HepG2 (cell line): Measurements from ENCODE around the gene VSX1. TPM values are rescaled to one million over a fixed set of nuclear protein-coding genes. Genes with fewer than 3 reads are reported as not detected.
A peak's percentile ranks its signal among the peaks of the same experiment; 100 is the strongest.

ENCODE experiments used
- ATAD3A ChIP-seq: sonication (generic); formaldehyde crosslinking; IDR thresholded peaks from 2 replicates; pipeline ENCODE4 v1.4.0; 2020; ENCODE audit warnings: missing genetic modification reagents
- ATF3 ChIP-seq: sonication (generic); formaldehyde crosslinking; IDR thresholded peaks from 2 replicates; pipeline ENCODE4 v1.4.0; 2020; ENCODE audit warnings: missing genetic modification reagents
- CEBPB ChIP-seq: IDR thresholded peaks from 2 replicates; pipeline ENCODE4 v1.6.1; 2011; ENCODE audit warnings: low read depth, low read length, improper control_type of control experiment, borderline replicate concordance
- EP300 ChIP-seq, 3 experiments: sonication (generic) in 1 of 3; formaldehyde crosslinking in 1 of 3; IDR thresholded peaks; 2 replicates each; pipeline versions ENCODE4 v1.5.1 to v1.6.1; 2011 to 2020; ENCODE audit warnings: low read depth in 2 of 3, low read length in 2 of 3, borderline replicate concordance in 1 of 3, improper control_type of control experiment in 1 of 3, mild to moderate bottlenecking in 1 of 3, missing genetic modification reagents in 1 of 3, moderate library complexity in 1 of 3
- FLYWCH1 ChIP-seq: sonication (generic); formaldehyde crosslinking; IDR thresholded peaks from 2 replicates; pipeline ENCODE4 v1.8.1; 2023; ENCODE audit warnings: mild to moderate bottlenecking, missing genetic modification reagents
- FOSL2 ChIP-seq: sonication (generic); formaldehyde crosslinking; IDR thresholded peaks from 2 replicates; pipeline ENCODE4 v1.4.0; 2020; ENCODE audit warnings: missing genetic modification reagents
- FOXK1 ChIP-seq: sonication (generic); formaldehyde crosslinking; IDR thresholded peaks from 2 replicates; pipeline ENCODE4 v1.4.0; 2020; ENCODE audit warnings: low read depth, missing genetic modification reagents, borderline replicate concordance
- GABPA ChIP-seq, 2 experiments: IDR thresholded peaks; 2 replicates each; pipeline ENCODE4 v1.6.1; 2011 to 2016; ENCODE audit warnings: low read depth in 2 of 2, low read length in 1 of 2, missing biosample characterization in 1 of 2, missing genetic modification characterization in 1 of 2
- HMG20A ChIP-seq: IDR thresholded peaks from 2 replicates; pipeline ENCODE4 v1.6.1; 2016; ENCODE audit warnings: borderline replicate concordance
- KAT7 ChIP-seq: IDR thresholded peaks from 2 replicates; pipeline ENCODE4 v1.6.1; 2018; ENCODE audit warnings: borderline replicate concordance, missing compliant biosample characterization
- KLF9 ChIP-seq: IDR thresholded peaks from 2 replicates; pipeline ENCODE4 v1.6.1; 2016; ENCODE audit warnings: low read depth
- MEIS1 ChIP-seq: sonication (generic); formaldehyde crosslinking; IDR thresholded peaks from 2 replicates; pipeline ENCODE4 v1.9.0; 2021; ENCODE audit warnings: mild to moderate bottlenecking, missing genetic modification reagents, moderate library complexity, borderline replicate concordance
- MIER3 ChIP-seq: IDR thresholded peaks from 2 replicates; pipeline ENCODE4 v1.6.1; 2016; ENCODE audit warnings: missing compliant biosample characterization, borderline replicate concordance
- MXD3 ChIP-seq: IDR thresholded peaks from 2 replicates; pipeline ENCODE4 v1.6.1; 2016; ENCODE audit warnings: mild to moderate bottlenecking, missing biosample characterization, missing genetic modification reagents
- NFATC3 ChIP-seq: sonication (generic); formaldehyde crosslinking; IDR thresholded peaks from 2 replicates; pipeline ENCODE4 v1.5.1; 2020; ENCODE audit warnings: mild to moderate bottlenecking, missing genetic modification reagents
- NFE2L2 ChIP-seq: fragments of 150-350 bp; IDR thresholded peaks from 2 replicates; pipeline ENCODE4 v1.6.1; 2014; ENCODE audit warnings: low read length
- NR0B2 ChIP-seq: sonication (generic); formaldehyde crosslinking; IDR thresholded peaks from 2 replicates; pipeline ENCODE4 v1.4.0; 2020; ENCODE audit warnings: mild to moderate bottlenecking, missing genetic modification reagents
- NR2F6 ChIP-seq, 2 experiments: IDR thresholded peaks; 2 replicates each; pipeline ENCODE4 v1.6.1; 2016; ENCODE audit warnings: antibody characterized with exemption in 1 of 2, mild to moderate bottlenecking in 1 of 2
- RARA ChIP-seq: IDR thresholded peaks from 2 replicates; pipeline ENCODE4 v1.6.1; 2016; ENCODE audit warnings: missing genetic modification reagents, missing compliant biosample characterization
- RBM39 ChIP-seq: fragments of 200-400 bp; formaldehyde crosslinking; IDR thresholded peaks from one replicate; pipeline ENCODE4 v1.6.1; 2018; ENCODE audit warnings: antibody characterized with exemption, mild to moderate bottlenecking, low read depth, low read length; ENCODE audit not compliant: poor library complexity, severe bottlenecking
- RNF2 ChIP-seq: fragments of 450-650 bp; conservative IDR thresholded peaks from 2 replicates; pipeline ENCODE4 v1.6.1; 2016; ENCODE audit warnings: low read depth
- YY1 ChIP-seq: IDR thresholded peaks from 2 replicates; pipeline ENCODE4 v1.6.1; 2011; ENCODE audit warnings: low read length, low read depth, moderate library complexity, mild to moderate bottlenecking; ENCODE audit not compliant: insufficient read depth, insufficient replicate concordance
- ZFAT ChIP-seq: sonication (generic); formaldehyde crosslinking; conservative IDR thresholded peaks from 2 replicates; pipeline ENCODE4 v1.8.1; 2023; ENCODE audit warnings: missing genetic modification reagents, inconsistent platforms
- ZGPAT ChIP-seq: IDR thresholded peaks from 2 replicates; pipeline ENCODE4 v1.6.1; 2016; ENCODE audit warnings: mild to moderate bottlenecking
- ZMYM4 ChIP-seq: sonication (generic); formaldehyde crosslinking; IDR thresholded peaks from 2 replicates; pipeline ENCODE4 v1.8.1; 2023; ENCODE audit warnings: mild to moderate bottlenecking, missing genetic modification reagents
- ZNF563 ChIP-seq: sonication (generic); formaldehyde crosslinking; IDR thresholded peaks from 2 replicates; pipeline ENCODE4 v1.8.0; 2022; ENCODE audit warnings: mild to moderate bottlenecking, moderate library complexity, missing genetic modification reagents
- ZSCAN25 ChIP-seq: sonication (generic); formaldehyde crosslinking; IDR thresholded peaks from 2 replicates; pipeline ENCODE4 v1.8.0; 2022; ENCODE audit warnings: mild to moderate bottlenecking, missing genetic modification reagents
- ZSCAN31 ChIP-seq: sonication (generic); formaldehyde crosslinking; IDR thresholded peaks from 2 replicates; pipeline ENCODE4 v1.5.0; 2020; ENCODE audit warnings: low read depth, mild to moderate bottlenecking, missing genetic modification reagents
- polyA plus RNA-seq, 8 experiments: library from polyadenylated mRNA; depleted of rRNA in 3 of 8; stranded (reverse) in 7 of 8; unstranded in 1 of 8; fragments of >200 nt; fragmentation: Illumina TruSeq in 4 of 8; extraction: Trizol in 4 of 8; gene quantifications; 2 replicates each; pipeline versions ENCODE4 v1.2.1 to v1.2.3, GENCODE V29; 2011 to 2016; ENCODE audit warnings: low read depth in 4 of 8, missing spikeins in 1 of 8, mixed read lengths in 1 of 8; ENCODE audit not compliant: insufficient read depth in 1 of 8
- total RNA-seq, 5 experiments: library from RNA; depleted of rRNA; stranded (reverse); fragments of >200 nt; fragmentation: Illumina TruSeq; extraction: Trizol; gene quantifications; 2 replicates each; pipeline ENCODE4 v1.2.3, GENCODE V29; 2016; ENCODE audit warnings: low read depth in 1 of 5

Gene VSX1
- total and polyA plus RNA-seq, 2 of the 13 experiments (the other 11 are each of a cell fraction or from before 2014, with no cell fraction given): 0.04 TPM; not detected in 1

GRCh38 chr20:25076731-25077609, 5.0 kb downstream of the VSX1 start (continued):
- no peak for TF ChIP-seq MXD3 (CRISPR knock-in tag)
- TF ChIP-seq NR2F6 (IDR thresholded peaks at IDR 0.05): no peak
- peak; percentile 39; the same call in 1 of the 2 replicates for TF ChIP-seq NR2F6 (CRISPR knock-in tag; IDR thresholded peaks at IDR 0.05)
- TF ChIP-seq FOXK1 (CRISPR knock-in tag): peak; percentile 10; the same call in 1 of the 2 replicates
- TF ChIP-seq FLYWCH1 (CRISPR knock-in tag): no peak
- TF ChIP-seq ZSCAN25: no peak
- TF ChIP-seq NR0B2 (CRISPR knock-in tag): no peak
- TF ChIP-seq EP300 (IDR thresholded peaks at IDR 0.05; ENCODE audit: low read depth in 2 of 2, low read length in 2 of 2): 0 out of 4 replicates have a peak, but pooled peaks of 1 of the 2 experiments have one; percentile 26
- no peak for TF ChIP-seq EP300 (CRISPR knock-in tag; IDR thresholded peaks at IDR 0.05; ENCODE audit: borderline replicate concordance)
- no peak for TF ChIP-seq ATAD3A (CRISPR knock-in tag)
- TF ChIP-seq RARA (CRISPR knock-in tag): 0 out of 2 replicates have a peak, but pooled peaks have one; percentile 45
- peak; percentile 89 for TF ChIP-seq CEBPB
- no peak for TF ChIP-seq MEIS1
- TF ChIP-seq ZFAT (CRISPR knock-in tag): no peak
- TF ChIP-seq ZSCAN31 (CRISPR knock-in tag): no peak
- TF ChIP-seq NFATC3 (CRISPR knock-in tag): no peak
- TF ChIP-seq GABPA (IDR thresholded peaks at IDR 0.05; ENCODE audit: low read depth, low read length): no peak
- TF ChIP-seq GABPA (CRISPR knock-in tag; IDR thresholded peaks at IDR 0.05; ENCODE audit: low read depth): no peak
- no peak for TF ChIP-seq KAT7 (CRISPR knock-in tag)
- peak; percentile 56; the same call in 1 of the 2 replicates for TF ChIP-seq HMG20A (CRISPR knock-in tag)
- no peak for TF ChIP-seq NFE2L2
- no peak for TF ChIP-seq YY1
- no peak for TF ChIP-seq RNF2
- TF ChIP-seq MIER3 (CRISPR knock-in tag): peak; percentile 45; the same call in 1 of the 2 replicates
- TF ChIP-seq KLF9 (CRISPR knock-in tag): no peak
- TF ChIP-seq RBM39: no peak
- TF ChIP-seq ZGPAT (CRISPR knock-in tag): no peak
- peak; percentile 79 for TF ChIP-seq FOSL2 (CRISPR knock-in tag)
- no peak for TF ChIP-seq ATF3 (CRISPR knock-in tag)
- TF ChIP-seq ZNF563 (CRISPR knock-in tag): no peak
- TF ChIP-seq ZMYM4 (CRISPR knock-in tag): no peak
